HL-60 (cell line): ENCODE measurements around the gene PRR7.
A peak's percentile ranks its signal among the peaks of the same experiment; 100 is the strongest.

ENCODE experiments used
- CTCF ChIP-seq: IDR thresholded peaks from one replicate; pipeline ENCODE4 v1.5.1; 2011; ENCODE audit warnings: low read length, control low read depth, inconsistent platforms; ENCODE audit not compliant: insufficient read depth
- GABPA ChIP-seq: IDR thresholded peaks from 2 replicates; pipeline ENCODE4 v1.6.1; 2012; ENCODE audit warnings: low read depth
- POLR2AphosphoS5 ChIP-seq: IDR thresholded peaks from 2 replicates; pipeline ENCODE4 v1.6.1; 2012; ENCODE audit warnings: low read depth
- TF ChIP-seq, protein P1 (sequence below): IDR thresholded peaks from 2 replicates; pipeline ENCODE4 v1.6.1; 2012; ENCODE audit warnings: low read depth; ENCODE audit not compliant: insufficient replicate concordance

GRCh38 chr5:177502886-177503285 lies 56.3 kb downstream of the PRR7 start:
- no peak for TF ChIP-seq CTCF
- peak; percentile 25 for TF ChIP-seq POLR2AphosphoS5
- TF ChIP-seq, protein P1, sequence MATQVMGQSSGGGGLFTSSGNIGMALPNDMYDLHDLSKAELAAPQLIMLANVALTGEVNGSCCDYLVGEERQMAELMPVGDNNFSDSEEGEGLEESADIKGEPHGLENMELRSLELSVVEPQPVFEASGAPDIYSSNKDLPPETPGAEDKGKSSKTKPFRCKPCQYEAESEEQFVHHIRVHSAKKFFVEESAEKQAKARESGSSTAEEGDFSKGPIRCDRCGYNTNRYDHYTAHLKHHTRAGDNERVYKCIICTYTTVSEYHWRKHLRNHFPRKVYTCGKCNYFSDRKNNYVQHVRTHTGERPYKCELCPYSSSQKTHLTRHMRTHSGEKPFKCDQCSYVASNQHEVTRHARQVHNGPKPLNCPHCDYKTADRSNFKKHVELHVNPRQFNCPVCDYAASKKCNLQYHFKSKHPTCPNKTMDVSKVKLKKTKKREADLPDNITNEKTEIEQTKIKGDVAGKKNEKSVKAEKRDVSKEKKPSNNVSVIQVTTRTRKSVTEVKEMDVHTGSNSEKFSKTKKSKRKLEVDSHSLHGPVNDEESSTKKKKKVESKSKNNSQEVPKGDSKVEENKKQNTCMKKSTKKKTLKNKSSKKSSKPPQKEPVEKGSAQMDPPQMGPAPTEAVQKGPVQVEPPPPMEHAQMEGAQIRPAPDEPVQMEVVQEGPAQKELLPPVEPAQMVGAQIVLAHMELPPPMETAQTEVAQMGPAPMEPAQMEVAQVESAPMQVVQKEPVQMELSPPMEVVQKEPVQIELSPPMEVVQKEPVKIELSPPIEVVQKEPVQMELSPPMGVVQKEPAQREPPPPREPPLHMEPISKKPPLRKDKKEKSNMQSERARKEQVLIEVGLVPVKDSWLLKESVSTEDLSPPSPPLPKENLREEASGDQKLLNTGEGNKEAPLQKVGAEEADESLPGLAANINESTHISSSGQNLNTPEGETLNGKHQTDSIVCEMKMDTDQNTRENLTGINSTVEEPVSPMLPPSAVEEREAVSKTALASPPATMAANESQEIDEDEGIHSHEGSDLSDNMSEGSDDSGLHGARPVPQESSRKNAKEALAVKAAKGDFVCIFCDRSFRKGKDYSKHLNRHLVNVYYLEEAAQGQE = no peak
- TF ChIP-seq GABPA = no peak
